Eye (tissue), 1 donor: ENCODE results near the gene XPR1.
"Not testable (repeated sequence)": the region's sequence is repeated elsewhere in the genome, so short reads cannot be mapped to it uniquely, and the experiment has no call there.

Source experiments
- DNase-seq: peaks from one replicate; pipeline ENCODE4 v3.0.0-alpha.2; 2015

Gene XPR1

DNA sequence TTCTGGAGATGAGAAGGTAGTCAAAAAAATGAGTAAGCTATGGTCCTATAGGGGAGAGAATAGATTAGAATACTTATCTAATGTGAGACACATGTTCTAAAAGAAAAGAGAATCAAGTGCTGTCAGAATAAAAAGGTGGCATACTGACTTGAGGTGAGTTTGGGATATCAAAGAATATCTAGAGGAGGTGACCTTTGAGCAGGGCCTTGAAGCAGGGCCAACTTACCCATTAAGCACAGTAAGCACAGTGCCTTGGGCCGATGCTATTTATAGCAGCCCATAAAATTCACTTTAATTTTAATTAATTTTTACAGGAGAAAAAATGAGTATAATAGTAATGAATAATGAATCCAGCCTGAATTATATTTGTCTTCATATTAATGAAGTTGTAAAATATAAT, 92.2 kb downstream of the XPR1 start:
- DNase-seq = no peak

DNA sequence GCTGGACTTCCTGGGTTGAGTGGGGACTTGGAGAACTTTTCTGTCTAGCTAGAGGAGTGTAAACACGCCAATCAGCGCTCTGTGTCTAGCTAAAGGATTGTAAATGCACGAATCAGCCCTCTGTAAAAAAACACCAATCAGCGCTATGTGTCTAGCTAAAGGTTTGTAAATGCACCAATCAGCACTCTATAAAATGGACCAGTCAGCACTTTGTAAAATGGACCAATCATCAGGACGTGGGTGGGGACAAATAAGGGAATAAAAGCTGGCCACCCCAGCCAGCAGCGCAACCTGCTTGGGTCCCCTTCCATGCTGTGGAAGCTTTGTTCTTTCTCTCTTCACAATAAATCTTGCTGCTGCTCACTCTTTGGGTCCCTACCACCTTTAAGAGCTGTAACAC, 94.2 kb downstream of the XPR1 start:
- not testable (repeated sequence) for DNase-seq

DNA sequence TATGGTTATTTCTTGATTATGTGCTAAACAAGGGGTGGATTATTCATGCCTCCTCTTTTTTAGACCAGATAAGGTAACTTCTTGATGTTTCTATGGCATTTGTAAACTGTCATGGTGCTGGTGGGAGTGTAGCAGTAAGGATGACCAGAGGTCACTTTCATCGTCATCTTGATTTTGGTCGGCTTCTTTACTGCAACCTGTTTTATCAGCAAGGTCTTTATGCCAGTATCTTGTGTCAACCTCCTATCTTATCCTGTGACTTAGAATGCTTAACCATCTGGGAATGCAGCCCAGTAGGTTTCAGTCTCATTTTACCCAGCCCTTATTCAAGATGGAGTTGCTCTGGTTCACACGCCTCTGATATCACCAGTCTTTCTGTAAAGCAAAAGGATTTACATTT, 95.9 kb downstream of the XPR1 start:
- DNase-seq = not testable (repeated sequence)

DNA sequence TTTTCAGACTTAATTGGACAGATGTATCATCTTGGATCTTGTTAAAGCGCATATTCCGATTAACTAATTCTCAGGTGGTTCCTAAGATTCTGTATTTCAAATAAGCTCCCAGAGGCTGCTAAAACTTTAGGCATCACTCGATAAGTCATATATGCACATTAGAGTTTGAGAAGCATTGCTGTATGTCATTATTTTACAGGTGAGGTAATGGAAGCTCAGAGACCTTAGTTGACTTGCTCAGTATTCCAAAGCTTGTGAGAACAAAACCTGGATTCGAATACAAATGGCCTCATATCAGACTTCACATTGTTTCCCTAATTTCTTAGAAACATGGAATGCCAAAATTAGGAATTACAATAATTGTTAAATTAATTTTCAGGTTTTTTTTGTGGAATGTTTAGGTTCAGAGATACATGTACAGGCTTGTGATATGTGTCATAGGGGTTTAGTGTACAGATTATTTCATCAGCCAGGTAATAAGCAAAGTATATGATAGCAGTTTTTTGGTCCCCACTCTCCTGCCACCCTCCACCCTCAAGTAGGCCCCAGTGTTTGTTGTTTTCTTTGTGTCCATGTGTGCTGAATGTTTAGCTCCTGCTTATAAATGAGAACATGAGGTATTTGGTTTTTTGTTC, 96.8 kb downstream of the XPR1 start:
- no peak for DNase-seq

DNA sequence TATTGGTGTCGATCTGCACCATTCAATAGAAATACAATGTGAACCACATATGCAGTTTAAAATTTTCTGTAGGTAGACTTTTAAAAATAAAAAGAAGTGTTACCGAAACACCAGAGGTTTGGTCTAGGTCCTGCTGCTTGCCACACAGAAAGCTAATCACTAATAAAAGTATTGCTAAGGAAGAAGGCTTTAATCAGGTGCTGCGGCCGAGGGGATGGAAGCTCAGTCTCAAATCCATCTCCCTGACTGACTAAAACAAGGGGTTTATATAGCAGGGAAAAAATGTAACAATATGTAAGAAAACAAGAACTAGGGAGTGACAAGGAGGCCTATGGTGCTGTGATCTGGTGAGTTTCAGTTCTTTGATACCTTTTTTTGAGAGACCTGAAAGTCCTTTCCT, 99.3 kb downstream of the XPR1 start:
- DNase-seq = no peak

DNA sequence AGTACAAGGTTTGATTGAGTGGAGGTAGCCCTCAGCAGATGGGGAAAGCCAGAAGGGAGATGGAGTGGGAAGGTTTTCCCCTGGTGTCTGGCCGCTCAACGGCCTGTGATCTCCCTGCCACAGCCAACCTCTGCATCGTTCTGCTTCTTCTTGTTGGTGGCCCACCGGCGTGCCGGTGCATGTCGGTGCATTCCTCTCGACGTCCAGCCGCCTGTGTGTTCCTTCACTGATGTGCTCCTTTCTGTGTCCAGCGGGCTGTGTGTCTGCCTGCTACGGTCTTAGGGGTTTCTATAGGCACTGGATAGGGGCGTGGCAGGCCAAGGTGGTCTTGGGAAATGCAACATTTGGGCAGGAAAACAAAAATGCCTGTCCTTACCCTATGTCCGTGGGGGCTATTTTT, 101.0 kb downstream of the XPR1 start:
- DNase-seq = no peak

DNA sequence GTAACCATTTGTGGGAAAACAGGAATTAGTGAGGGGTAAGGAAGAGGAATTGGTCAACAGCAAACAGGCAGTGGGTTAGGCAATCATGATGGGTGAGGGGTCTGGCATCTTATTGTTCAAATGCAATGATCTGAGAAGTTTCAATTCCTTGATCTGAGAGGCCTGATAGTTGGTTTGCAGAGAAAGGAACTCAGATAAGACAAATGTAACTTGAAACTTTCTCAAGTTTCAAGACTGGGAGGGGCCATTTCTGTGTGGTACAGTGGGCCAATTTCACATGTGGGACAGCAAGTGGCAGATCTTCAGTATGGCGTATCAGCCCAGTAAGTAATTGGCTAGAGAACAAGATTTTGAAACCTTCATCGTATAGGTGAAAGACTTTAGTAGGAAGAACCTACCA, 102.5 kb downstream of the XPR1 start:
- no peak for DNase-seq

DNA sequence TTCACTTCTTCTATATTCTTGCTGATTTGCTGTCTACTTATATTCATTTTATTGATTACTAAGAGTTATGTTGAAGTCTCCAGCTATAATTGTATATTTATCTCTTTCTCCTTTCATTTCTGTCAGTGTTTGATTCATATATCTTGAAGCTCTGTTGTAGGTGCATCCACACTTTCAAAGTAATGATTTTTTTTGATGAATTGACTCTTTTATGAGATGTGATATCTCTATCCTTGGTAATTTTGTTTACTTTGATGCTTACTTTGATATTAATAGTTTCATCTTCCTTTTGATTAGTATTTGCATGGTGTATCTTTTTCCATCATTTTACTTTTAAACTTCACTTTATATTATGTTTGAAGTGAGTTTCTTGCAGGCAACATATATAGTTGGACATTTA, 110.8 kb downstream of the XPR1 start:
- no peak for DNase-seq

DNA sequence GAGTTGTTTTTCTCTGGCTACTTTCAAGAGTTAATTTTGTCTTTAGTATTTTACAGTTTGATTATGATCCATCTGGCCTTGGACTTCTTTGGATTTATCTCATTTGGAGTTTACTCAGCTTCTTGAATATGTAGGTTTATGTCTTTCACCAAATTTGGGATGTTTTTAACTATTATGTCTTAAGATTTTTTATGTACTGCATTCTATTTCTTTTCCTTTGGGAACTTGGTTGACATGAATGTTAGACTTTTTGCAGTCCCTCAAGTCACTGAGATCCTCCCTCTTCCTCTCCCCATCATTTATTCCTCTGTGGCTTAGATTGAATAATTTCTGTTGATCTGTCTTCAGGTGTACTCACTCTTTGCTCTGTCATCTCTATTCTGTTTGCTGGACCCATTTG, 112.0 kb downstream of the XPR1 start:
- no peak for DNase-seq

DNA sequence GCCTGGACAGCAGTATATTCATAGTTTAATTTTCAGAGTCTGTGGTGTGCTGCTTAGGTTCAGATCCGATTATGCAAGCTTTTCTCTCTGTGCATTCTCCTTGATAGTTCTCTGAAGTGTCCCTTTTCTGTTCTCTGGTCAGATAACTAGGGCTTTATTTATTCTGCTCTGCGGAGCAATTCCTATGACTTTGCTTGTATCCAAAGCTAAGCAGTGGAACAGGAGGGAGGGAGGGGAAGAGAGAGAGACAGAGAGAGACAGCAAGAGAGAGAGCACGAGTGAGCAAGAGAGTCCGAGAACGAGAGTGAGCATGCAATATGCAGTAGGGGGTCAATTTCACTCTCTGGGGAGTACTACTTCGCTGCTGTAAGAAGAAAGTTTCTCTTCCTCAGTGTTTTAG, 113.3 kb downstream of the XPR1 start:
- no peak for DNase-seq

DNA sequence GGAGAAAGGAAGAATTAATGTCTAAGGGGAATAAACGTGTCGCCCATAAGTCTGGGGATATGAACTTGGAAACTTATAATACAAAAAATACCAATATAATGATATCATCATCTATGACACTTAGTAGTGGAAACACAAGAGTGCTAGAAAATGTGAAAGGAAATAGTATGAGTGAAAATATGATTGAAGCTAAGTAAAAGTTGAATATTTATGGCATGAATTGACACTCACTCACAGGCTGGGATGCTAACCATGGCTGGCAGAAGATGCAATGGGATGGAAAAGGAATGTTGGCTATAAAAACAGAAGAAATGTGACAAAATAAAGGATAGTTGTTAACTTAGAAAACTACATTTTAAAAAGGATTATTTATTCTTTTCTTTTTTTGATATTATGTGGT, 120.1 kb downstream of the XPR1 start:
- no peak for DNase-seq

DNA sequence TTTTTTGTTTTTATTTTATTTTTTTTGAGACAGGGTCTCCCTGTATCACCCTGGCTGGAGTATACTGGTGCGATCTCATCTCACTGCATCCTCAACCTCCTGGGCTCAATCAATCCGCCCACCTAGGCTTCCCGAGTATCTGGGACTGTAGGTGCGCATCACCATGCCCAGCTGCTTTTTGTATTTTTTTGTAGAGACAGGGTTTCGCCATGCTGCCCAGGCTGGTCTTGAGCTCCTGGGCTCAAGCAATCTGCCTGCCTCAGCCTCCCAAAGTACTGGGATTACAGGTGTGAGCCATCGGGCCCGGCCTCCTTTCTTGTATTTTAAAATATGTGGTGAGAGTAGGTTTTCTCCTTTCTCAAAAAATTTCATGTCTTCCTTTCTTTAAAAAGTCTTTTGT, 122.6 kb downstream of the XPR1 start:
- DNase-seq = no peak

DNA sequence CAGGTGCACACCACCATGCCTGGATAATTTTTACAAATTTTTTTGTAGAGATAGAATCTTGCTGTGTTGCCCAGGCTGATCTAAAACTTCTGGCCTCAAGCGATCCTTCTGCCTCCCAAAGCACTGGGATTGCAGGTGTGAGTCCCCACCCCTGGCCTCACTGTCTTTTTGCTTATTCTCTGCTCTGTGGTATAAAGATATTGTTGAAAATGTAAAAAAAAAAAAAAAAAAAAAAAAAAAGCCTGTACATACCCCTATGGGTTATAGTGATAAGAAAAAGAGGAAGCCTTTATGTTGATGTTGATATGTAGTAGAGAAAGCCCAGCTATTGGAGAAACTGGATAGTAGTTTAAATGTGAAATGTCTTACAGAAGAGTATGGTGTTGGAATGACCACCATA, 125.8 kb downstream of the XPR1 start:
- DNase-seq = no peak

DNA sequence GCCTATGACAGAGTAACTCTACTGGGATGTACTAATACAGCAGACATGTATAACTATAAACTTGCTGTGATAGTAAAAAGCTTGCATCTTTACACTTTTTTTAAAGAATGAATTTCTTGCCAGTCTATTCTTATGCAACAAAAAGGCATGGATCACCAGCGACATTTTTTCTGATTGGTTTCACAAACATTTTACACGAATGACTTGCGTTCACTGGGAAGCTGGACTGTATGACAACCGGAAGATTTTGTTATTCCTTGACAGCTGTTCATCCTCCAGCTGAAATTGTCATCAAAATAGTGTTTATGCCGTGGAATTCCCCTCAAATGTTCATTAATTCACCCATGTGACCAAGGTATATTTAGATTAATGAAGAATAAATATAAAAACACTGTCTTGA, 131.0 kb downstream of the XPR1 start:
- peak; percentile 30 for DNase-seq

DNA sequence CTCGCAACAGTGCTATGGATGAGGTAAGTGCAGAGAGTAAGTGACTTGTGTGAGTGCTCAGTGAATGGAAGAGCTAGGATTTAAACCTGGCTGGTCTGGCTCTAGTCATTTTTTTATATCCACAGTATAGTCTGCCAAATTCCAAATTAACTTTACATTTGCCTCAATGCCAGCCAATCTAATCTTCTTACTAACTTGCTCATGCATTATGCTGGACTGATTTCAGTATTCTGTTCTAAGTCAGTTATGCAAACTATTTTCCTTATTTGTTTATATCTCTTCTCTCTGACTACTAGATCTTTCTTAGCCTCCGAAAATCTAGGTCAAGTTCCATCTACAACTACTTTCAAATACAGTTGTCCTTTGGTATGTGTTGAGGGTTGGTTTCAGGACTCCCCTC, 133.3 kb downstream of the XPR1 start:
- no peak for DNase-seq

DNA sequence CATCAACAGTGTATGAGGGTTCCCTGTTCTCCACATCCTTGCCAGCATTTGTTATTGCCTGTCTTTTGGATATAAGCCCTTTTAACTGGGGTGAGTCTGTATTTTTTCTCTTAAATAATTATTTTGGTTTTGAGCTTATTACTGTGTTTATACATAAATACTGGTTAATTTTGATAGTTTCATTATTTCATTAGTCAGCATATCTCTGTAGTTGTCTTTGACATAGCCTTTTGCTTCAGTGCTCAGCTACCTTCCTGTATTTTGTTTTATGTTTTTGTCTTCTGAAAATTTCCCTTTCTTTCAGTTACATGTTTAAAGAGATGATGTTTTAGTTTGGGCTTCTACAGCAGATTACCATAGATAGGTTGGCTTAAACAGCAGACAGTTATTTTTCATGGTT, 138.1 kb downstream of the XPR1 start:
- DNase-seq = no peak

DNA sequence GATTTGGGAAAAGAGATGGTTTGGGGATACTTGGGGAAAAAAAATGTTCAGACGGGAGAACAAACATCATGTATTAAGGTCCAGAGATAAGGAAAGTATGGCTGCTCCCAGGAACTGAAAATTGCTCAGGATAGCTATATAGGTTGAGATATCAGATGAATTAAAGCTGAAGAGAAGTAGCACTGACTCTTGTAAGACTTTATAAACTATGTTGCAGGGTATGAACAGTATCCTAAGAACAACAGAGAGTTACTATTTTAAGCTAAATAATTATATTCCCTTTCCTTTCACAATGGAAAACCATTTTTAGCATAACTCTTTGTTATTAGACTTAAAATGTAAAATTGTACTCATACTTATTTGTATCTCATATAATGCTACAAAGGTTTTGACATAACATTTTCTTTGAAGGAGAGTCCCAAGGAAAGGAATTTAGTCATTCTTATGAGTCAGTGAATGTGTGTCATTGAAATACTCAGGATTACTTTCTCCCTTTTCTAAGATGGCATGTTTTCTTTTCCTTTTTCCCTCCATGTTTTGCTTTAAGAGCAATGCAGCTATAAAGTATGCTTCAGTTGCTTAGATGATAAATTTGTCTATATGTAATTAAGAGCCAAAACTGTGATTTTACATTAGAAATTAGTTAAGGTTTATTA, 141.5 kb downstream of the XPR1 start:
- no peak for DNase-seq

DNA sequence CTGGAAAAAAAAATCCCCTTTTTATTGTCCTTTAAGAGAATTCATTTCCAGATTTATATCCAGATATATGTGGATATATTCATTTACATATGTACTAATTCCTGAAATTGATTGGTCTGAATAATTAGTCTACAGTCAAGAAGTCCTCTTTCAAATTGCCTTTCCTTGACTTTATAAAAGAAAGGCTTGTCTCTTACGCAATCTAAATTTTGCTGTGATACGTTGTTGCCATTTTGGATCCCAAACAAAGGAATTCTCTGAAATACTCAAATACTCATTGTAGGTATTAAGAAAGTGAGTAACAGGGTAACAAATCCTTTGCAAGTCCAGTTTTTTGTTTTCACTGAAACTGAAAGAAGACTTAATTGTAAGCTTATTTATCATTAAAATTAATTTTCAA, 144.0 kb downstream of the XPR1 start:
- DNase-seq = no peak

DNA sequence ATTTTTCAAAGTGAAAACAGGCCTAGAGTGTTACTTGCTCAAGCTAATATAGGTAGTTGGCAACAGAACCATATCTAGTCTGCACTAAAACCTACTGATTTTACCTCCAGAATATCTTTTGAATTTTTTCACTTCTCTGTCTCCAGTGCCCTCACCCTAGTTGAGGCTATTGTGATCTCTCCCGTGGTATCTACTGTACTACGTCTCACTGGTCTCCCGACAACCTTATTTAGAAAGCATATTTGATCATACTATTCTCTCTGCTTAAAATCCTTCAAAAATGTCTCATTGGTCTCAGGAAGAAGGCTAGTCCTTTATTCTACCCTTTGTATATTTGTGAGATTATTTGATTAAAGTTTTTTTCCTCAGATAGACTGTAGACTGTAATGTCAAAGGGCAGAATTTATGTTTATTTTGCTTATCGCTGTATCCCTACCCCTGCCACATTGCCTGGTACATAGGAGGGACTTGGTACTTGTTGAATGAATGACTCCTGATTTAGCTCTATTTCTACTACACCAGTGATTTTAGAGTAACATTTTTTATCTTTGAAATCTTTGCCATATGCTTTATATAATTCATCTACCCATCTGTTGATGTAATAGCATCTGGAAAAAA, 145.4 kb downstream of the XPR1 start:
- no peak for DNase-seq

DNA sequence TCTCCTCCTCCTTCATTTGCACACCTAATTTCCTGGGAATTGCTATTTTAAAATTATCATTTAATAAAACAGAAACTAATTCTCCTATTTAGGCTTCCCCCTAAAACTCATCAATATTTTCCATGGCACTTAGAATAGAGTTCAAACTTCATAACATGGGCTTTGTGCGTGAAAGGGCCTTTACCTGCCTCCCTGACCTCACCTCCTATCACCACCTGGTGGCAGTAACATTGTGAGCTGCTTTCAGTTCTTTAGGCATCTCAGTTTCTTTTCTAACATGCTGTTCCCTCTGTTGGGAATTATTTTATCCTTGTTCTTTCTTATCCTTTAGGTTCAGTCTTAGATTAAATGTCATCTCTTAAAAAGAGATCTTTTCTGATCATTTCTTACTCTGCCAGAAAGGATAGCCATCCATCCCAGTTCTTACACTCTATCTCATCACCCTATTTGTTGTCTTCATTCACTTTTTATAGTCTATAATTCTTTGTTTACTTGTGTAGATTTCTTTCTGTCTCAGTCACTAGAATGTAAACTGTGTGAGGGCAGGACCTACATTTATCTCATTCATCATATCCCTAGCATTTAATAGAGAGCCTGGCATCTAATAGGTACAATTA, 147.1 kb downstream of the XPR1 start:
- no peak for DNase-seq

DNA sequence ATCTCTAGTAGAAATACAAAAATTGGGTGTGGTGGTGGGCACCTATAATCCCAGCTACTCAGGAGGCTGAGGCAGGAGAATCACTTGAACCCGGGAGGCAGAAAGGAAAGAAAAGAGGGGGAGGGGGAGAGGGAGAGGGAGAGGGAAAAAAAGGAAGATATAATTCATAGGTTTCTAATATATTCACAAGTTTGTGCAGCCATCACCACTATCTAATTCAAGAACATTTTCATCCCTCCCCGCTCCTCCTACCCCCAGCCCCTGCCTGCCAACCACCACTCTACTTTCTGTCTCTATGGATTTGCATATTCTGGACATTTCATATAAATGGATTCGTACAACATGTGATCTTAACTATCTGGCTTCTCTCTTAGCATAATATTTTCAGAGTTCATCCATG, 147.8 kb downstream of the XPR1 start:
- no peak for DNase-seq

DNA sequence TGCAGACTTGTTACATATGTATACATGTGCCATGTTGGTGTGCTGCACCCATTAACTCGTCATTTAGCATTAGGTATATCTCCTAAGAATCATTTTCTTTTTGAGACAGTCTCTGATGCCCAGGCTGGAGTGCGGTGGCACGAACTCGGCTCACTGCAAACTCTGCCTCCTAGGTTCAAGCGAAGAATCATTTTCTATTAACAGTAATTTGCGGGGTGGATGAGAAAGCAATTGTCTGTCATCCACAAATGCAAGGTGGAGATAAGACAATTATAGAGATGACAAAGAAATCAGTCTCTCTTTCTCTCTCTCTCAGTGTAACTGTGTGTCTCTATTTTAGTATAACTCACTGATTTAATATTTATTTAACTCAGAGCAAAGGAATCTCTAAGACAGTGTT, 149.9 kb downstream of the XPR1 start:
- no peak for DNase-seq

DNA sequence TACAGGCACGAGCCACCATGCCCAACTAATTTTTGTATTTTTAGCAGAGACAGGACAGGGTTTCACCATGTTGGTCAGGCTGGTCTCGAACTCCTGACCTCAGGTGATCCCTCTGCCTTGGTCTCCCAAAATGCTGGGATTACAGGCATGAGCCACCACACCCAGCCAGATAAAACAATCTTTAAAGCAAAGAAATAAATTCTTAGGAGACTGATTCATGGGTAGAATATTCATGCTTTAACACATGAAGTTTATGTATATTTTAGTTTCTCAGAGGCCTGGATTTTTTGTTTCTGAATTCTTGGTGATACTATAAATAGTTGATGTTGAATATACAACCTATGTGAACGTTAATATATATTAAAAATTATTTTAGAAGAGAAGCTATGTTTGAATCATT, 153.5 kb downstream of the XPR1 start:
- no peak for DNase-seq

DNA sequence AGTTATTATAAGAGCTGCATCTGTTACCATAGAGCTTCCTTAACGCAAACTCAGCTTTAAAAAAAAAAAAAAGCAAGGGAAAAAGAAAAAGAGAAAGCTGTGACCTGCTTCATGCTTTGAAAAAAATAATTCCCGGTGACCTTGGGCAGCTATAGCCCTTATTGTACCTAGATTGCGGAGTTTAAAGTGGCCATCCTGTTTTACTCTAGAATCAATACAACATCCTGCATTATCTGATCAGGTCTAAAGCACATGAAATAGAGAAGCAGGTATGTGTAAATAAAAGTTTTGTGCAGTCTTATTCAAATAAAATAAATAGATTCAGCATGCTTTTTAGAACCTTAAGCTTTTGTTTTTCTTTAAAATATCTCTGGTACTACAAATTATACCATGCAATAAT, 154.1 kb downstream of the XPR1 start:
- DNase-seq = no peak
